NCI-H2029 treated with DMSO at 0.1 percent for 48 hours (cell line): ENCODE data around the gene PPP1R36.
"Not testable (repeated sequence)": the region's sequence is repeated elsewhere in the genome, so short reads cannot be mapped to it uniquely, and the experiment has no call there.

Experiments used
- DNase-seq: peaks from one replicate; lab custom pipeline; 2025; lab: John Stamatoyannopoulos, UW

PPP1R36 gene

GRCh38 chr14:64569138-64569631, 19.4 kb downstream of the PPP1R36 start:
- no peak for DNase-seq

GRCh38 chr14:64569646-64570045, 19.9 kb downstream of the PPP1R36 start:
- DNase-seq: not testable (repeated sequence)

DNA sequence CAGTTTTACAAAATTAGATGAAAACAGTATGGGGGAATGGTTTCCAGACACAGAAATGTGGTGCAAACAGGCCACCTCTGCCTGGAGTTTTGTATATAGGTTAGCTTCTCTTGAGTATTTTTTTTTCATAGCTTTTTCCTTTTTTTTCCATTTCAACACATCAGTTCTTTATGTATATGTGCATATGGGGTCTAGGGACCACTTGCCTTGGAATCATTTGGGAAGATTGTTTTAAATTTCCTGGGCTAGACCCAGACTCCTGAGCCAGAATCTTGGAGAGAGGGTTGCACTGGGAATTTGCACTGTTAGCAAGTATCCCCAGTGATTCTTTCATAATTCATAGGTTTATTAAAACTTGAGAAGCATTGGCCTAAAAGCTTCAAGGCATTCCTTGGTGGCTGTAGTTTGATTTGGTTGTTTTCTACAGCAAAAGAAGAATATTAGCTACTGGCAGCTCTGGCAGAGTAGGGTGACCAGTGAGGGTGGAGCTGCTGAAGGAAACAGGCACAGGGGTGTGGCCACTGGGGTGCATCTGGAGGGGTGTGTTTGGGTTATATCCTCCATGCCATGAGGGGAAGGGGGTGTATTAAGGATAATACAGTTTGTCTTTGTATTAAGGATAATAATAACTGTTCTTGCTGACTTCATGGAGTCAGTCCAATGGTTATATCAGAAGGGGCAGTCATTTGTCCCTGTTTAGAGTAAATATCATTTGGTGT, 22.8 kb downstream of the PPP1R36 start:
- DNase-seq: no peak

- DNase-seq: no peak
Observed at GRCh38 chr14:64573109-64573508, 23.3 kb downstream of the PPP1R36 start.

DNA sequence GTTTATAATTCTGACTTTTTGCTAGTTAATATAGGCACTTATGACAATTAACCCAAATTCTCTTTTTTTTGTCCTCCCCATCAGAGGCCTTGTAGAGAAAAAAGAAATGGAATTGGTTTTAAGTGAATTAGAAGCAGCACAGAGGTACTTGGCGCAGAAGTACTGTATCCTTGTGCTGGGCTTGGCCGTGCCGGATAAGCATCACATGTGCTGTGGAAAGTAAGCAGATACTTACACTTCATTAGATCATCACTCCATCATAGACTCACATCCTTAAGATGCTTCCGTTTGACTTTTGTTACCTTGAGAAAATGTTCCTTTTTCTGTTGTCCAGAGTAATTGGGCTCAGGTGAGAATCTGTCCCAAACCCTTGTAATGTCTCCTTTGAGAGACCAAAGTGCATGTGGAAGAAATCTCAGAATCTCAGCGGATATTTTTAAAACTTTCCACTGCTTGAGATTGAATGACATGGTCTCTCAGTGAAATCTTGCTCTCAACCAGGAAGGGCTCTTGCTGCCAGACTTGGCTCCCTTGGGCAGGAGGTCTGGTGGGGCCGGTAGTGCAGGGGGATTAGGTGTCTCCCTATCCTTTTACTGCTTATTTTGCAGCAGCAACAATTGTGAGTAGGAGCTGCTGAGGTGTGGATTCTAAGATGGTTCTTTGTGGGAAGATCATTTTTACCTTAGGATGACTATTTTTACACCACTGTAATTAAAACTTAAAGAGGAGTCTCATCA, 24.8 kb downstream of the PPP1R36 start:
- no peak for DNase-seq

DNA sequence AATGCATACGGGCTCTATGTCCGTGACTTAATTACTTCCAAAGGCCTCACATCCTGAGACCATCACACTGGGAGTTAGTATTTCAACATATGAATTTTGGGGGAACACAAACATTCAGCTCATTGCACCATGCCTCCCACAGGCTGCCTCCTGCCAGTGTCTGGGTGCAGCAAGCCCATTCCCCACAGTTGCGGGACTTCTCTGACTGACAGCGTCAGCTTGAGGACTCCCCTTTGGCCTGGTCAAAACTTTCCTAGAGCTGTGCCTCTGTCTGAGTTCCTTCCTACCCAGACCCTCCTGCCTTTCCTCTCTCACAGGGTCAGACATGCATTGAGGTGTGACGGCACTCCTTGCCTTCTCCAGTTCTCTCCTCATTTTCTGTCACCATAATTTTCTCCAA, 27.4 kb downstream of the PPP1R36 start:
- no peak for DNase-seq

DNA sequence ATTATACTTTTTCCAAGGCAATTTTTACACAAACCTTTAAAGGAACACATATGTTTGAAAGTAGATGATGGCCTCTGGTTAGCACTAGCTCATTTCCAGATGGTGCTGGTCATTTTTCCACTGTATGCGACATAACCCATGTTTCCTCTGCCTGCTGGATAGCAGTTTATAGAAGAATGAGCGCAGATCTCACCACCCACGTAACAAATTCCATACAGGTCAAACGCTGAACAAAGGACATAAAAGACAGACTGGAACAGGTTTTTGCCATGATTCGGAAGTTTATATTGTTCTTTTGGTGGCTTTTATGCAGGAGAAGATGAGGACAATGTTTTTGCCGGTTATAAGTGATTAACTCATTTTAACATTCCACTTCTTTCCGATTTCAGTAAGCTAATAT, 30.7 kb downstream of the PPP1R36 start:
- no peak for DNase-seq

DNA sequence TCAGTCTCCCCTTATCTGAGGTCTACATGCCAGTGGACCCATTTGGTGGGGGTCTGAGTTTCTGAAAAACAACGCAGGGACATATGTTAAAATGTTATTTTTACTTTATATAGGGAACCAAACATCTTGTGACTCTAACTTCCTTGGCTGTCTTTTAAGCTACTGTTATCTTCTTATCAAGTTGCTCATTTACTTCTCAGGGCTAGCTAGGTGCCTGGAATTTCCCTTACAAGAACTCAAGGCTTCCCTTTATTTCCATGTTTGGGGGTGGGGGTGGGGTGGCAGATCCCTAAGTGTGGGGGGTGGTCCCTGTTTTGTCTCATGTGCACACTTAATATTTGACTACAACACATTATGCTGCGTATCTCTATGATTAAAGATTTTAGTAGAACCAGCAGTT, 31.6 kb downstream of the PPP1R36 start:
- DNase-seq: no peak

GRCh38 chr14:64581817-64582216, 32.1 kb downstream of the PPP1R36 start:
- no peak for DNase-seq

- no peak for DNase-seq
Observed at GRCh38 chr14:64584190-64584589, 34.4 kb downstream of the PPP1R36 start.

DNA sequence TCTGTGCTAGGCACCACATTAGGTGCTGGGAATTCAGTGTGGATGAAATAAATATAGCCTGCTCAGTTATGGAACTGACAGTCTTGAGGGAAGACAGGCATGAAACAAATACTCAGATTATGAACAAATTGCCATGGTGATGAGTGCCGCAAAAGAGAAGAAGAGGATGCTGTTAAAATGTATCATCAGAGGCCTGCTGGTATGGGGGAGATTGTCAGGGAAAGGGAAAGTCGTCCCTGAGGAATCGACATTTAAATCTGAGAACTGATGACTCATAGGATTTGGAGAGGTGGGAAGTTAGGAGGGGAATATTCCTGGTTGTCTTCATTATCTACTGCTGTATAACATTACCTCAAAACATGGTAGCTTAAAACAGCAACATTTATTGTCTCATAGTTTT, 42.0 kb downstream of the PPP1R36 start:
- no peak for DNase-seq

GRCh38 chr14:64594438-64594837, 44.7 kb downstream of the PPP1R36 start:
- no peak for DNase-seq

GRCh38 chr14:64598404-64598803, 48.6 kb downstream of the PPP1R36 start:
- DNase-seq: no peak

GRCh38 chr14:64601571-64601970, 51.8 kb downstream of the PPP1R36 start:
- DNase-seq: no peak

- DNase-seq: no peak
Observed at GRCh38 chr14:64602826-64603225, 53.1 kb downstream of the PPP1R36 start.

- no peak for DNase-seq
Observed at GRCh38 chr14:64604001-64604400, 54.2 kb downstream of the PPP1R36 start.

GRCh38 chr14:64604881-64605280, 55.1 kb downstream of the PPP1R36 start:
- DNase-seq: no peak

GRCh38 chr14:64605926-64606685, 56.3 kb downstream of the PPP1R36 start:
- DNase-seq: no peak

- DNase-seq: peak; percentile 32
Observed at GRCh38 chr14:64610049-64610746, 60.4 kb downstream of the PPP1R36 start.

DNA sequence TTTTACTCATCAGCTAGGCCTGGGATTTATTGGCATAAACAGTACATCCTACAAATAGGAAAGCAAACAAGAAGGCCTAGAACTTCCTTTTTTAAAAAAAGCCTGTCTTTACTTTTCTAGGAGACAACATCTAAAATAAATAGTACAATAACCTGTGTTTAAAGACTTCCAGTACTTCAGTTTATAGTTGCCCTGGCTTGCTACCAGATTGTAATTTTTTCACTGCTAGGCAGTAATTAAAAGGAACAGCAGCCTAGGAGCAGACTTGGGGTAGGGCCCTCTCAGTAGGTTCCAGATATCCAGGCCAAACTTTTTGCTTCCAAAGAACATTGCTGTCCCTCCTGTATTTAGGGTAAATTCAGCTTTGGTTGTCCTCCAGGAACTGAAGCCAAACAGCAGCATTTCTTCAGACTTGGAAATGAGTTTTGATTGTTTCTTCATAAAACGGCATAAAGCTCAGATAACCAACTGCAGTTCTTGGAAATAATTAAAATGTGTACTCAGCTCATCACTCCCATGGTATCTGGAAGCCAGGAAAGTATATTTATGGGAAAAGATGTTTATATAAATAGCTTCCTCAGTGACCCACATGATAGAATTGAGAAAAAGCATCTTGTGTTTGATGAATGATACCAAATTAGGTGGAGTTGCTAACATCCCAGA, 61.7 kb downstream of the PPP1R36 start:
- no peak for DNase-seq

DNA sequence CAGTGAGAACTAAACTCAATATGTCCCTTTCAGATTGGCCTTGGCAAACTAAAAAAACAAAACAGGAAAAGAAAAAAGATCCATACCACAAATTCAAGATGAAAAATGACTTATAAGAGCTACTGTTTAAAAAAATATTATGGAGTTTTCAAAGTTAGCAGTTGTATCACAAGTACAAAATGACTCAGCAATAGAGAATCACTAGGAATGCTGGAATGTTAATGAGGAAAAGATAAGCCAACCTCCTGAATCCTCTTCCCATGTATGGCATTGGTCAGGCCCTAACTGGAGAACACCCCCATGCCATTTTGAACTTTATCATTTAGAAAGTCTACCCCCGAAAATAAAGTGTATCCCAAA, 62.2 kb downstream of the PPP1R36 start:
- no peak for DNase-seq
